B cell (primary cell): ENCODE data around the gene KLHL22. TPM values are rescaled to one million over a fixed set of nuclear protein-coding genes. Genes with fewer than 3 reads are reported as not detected.

ENCODE experiments used
- ATAC-seq: fragments of 200-7000 bp; cut with Tn5 transposase; one replicate; pipeline ENCODE4 v1.10.0; 2021; ENCODE audit warnings: low read depth, mild to moderate bottlenecking, moderate number of reproducible peaks, moderate library complexity
- CTCF ChIA-PET: fragments of 350-600 bp; sonication (Branson Sonifier 250); formaldehyde crosslinking; loops from one replicate; lab custom pipeline; 2021; ENCODE audit warnings: antibody characterized with exemption, inconsistent platforms; lab: Charles Lee
- POLR2A ChIA-PET: fragments of 350-600 bp; sonication (Branson Sonifier 250); formaldehyde crosslinking; loops from one replicate; lab custom pipeline; 2021; ENCODE audit warnings: antibody characterized with exemption; lab: Charles Lee
- DNase-seq: peaks from one replicate; pipeline ENCODE4 v3.0.0; 2013
- H2AFZ ChIP-seq: 2 replicates; pipeline ENCODE4 v1.6.1; 2012; ENCODE audit warnings: mild to moderate bottlenecking, low read depth, low read length; ENCODE audit not compliant: insufficient read depth, poor library complexity, severe bottlenecking
- H3K27ac ChIP-seq, 2 donors: 1 replicate in 1 of 2; 2 replicates in 1 of 2; pipeline ENCODE4 v1.5.1; 2012 to 2013; ENCODE audit warnings: low read length in 2 of 2, mild to moderate bottlenecking in 2 of 2, moderate library complexity in 1 of 2
- H3K27me3 ChIP-seq, 4 experiments: fragments of 200-600 bp in 1 of 4; sonication (generic) in 1 of 4; replicated peaks in 1 of 4; 1 replicate in 2 of 4; 2 replicates in 2 of 4; pipeline versions ENCODE4 v1.6.1 to v1.7.0; 2013 to 2016; ENCODE audit warnings: low read length in 3 of 4, mild to moderate bottlenecking in 2 of 4, mixed read lengths in 1 of 4, moderate library complexity in 1 of 4; ENCODE audit not compliant: insufficient read depth in 4 of 4, control insufficient read depth in 3 of 4; ENCODE audit errors: control extremely low read depth in 1 of 4
- H3K36me3 ChIP-seq, 2 experiments: replicated peaks in 1 of 2; 1 replicate in 1 of 2; 2 replicates in 1 of 2; pipeline versions ENCODE4 v1.6.1 to v1.7.1; 2013; ENCODE audit warnings: low read length in 1 of 2; ENCODE audit not compliant: insufficient read depth in 2 of 2, control insufficient read depth in 1 of 2; ENCODE audit errors: control extremely low read depth in 1 of 2, extremely low read depth in 1 of 2
- H3K4me1 ChIP-seq, 2 donors: fragments of 200-600 bp in 1 of 2; sonication (generic) in 1 of 2; 1 replicate in 1 of 2; 2 replicates in 1 of 2; pipeline versions ENCODE4 v1.5.1 to v1.6.1; 2013 to 2017; ENCODE audit warnings: low read length in 2 of 2; ENCODE audit not compliant: control insufficient read depth in 2 of 2, insufficient read depth in 2 of 2
- H3K4me2 ChIP-seq: replicated peaks from 2 replicates; pipeline ENCODE3; 2012; ENCODE audit warnings: mild to moderate bottlenecking, low read depth, low read length; ENCODE audit not compliant: poor library complexity, severe bottlenecking
- H3K4me3 ChIP-seq, 5 experiments: fragments of 200-600 bp in 1 of 5; sonication (generic) in 1 of 5; 1 replicate in 3 of 5; 2 replicates in 2 of 5; pipeline versions ENCODE4 v1.5.1 to v1.7.0; 2011 to 2016; ENCODE audit warnings: low read length in 4 of 5, mild to moderate bottlenecking in 4 of 5, low read depth in 2 of 5, control low read depth in 1 of 5, moderate library complexity in 1 of 5; ENCODE audit not compliant: insufficient read depth in 1 of 5; ENCODE audit errors: control extremely low read depth in 1 of 5, extremely low read depth in 1 of 5
- H3K79me2 ChIP-seq: fragments of 200-600 bp; sonication (generic); one replicate; pipeline ENCODE4 v1.6.0; 2016; ENCODE audit warnings: low read length; ENCODE audit not compliant: control insufficient read depth, insufficient read depth
- H3K9ac ChIP-seq: fragments of 200-600 bp; sonication (generic); 2 replicates; pipeline ENCODE4 v1.6.1; 2017; ENCODE audit warnings: mild to moderate bottlenecking, low read length, moderate library complexity
- H3K9me3 ChIP-seq, 3 donors: one replicate each; pipeline versions ENCODE4 v1.6.1 to v1.7.1; 2013; ENCODE audit warnings: low read length in 2 of 3; ENCODE audit not compliant: control insufficient read depth in 2 of 3, insufficient read depth in 1 of 3; ENCODE audit errors: control extremely low read depth in 1 of 3
- H4K20me1 ChIP-seq: 2 replicates; pipeline ENCODE4 v1.6.0; 2012; ENCODE audit warnings: mild to moderate bottlenecking, low read length; ENCODE audit not compliant: insufficient read depth, control insufficient read depth, poor library complexity, severe bottlenecking
- H3K27ac Mint-ChIP-seq: one replicate; pipeline ENCODE4 v1.8.0; 2021; ENCODE audit warnings: mixed read lengths
- H3K27me3 Mint-ChIP-seq: one replicate; pipeline ENCODE4 v1.8.0; 2021; ENCODE audit warnings: mixed read lengths
- H3K4me1 Mint-ChIP-seq: one replicate; pipeline ENCODE4 v1.8.0; 2021; ENCODE audit warnings: mixed read lengths
- H3K4me3 Mint-ChIP-seq: one replicate; pipeline ENCODE4 v1.8.0; 2021; ENCODE audit warnings: mixed read lengths
- H3K9me3 Mint-ChIP-seq: one replicate; pipeline ENCODE4 v1.8.0; 2022; ENCODE audit warnings: mixed read lengths; ENCODE audit not compliant: insufficient read depth
- CTCF ChIP-seq: fragments of 200-600 bp; IDR thresholded peaks from one replicate; pipeline ENCODE4 v1.8.0; 2022; ENCODE audit warnings: antibody characterized with exemption, mild to moderate bottlenecking
- EZH2 ChIP-seq: IDR thresholded peaks from 2 replicates; pipeline ENCODE4 v1.6.1; 2012; ENCODE audit warnings: borderline replicate concordance, low read depth, mild to moderate bottlenecking, moderate library complexity, low read length; ENCODE audit not compliant: insufficient read depth, poor library complexity, severe bottlenecking
- WGBS: methylation state at CpG from one replicate; pipeline ENCODE4 v1.1.5; 2013; ENCODE audit warnings: missing lambda C conversion rate; ENCODE audit not compliant: insufficient coverage; 5-methylcytosine and 5-hydroxymethylcytosine counted together
- intact Hi-C: fragments of 100-400 bp; cut with micrococcal nuclease; formaldehyde crosslinking; loops from one replicate; pipeline ENCODE4 v1.10.0; 2022
- polyA plus RNA-seq: library from polyadenylated mRNA; depleted of rRNA; stranded (reverse); fragments of >200 nt; gene quantifications from 2 replicates; pipeline ENCODE4 v1.2.3, GENCODE V29; 2012
- total RNA-seq, 2 donors: library from RNA; stranded (reverse); fragments of 120-200 nt in 1 of 2; gene quantifications; 1 replicate in 1 of 2; 2 replicates in 1 of 2; pipeline versions ENCODE4 v1.2.3 to v1.2.4, GENCODE V29; 2013 to 2022

The KLHL22 gene
- total and polyA plus RNA-seq, 2 donors (not counting 1 experiment from before 2014, with no cell fraction given): 37.0 to 45.6 TPM

DNA sequence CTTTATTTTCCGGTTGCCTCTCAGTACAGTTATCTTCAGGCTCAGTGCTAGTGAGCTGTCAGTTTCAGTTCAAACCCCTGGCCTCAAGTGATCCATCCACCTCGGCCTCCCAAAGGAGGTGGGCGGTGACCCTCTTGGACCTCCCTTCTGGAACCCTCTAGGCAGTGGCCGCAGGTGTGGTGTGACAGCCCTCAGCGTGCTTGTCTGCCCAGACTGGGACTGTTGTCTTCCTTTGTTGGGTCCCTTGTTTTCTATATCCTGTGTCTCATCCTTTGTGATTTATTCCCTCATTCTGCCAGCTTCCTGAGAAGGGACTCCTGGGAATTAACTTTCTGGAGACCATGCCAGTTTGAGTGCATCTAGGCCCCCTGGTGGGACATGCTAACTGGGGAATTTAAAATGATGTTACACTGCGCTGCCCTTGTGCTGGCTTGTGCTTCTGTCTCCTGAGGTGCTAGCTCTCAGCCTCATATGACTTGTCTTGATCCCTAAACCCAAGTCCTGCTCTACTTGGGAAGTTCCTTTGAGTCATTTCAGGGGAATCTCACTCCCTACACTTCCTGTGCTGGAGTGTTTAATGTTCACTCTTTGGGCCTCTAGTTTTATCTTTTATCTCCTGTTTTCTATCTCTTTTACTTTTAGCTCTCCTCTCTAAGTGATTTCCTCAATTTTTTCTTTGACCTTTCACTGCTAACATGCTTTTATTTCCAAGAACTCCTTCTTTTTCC, 31.2 kb upstream of the KLHL22 start:
- no peak for DNase-seq
- H3K4me3 Mint-ChIP-seq: no peak overlapping the region
- 97% methylated on average over 6 of the region's 6 CpGs for WGBS
- H3K4me1 Mint-ChIP-seq: peaks cover 23% of the 10 kb centered on the region
- intact Hi-C loops: no loop called here
- no peaks in the 10 kb centered on the region for H3K9me3 Mint-ChIP-seq
- no peak overlapping the region for H2AFZ ChIP-seq
- no peak overlapping the region for H3K27ac ChIP-seq
- H3K36me3 ChIP-seq: peaks cover 2 to 50% of the 10 kb centered on the region in 2 experiments
- H3K27me3 ChIP-seq: no peaks in the 10 kb centered on the region
- H3K9ac ChIP-seq: no peak overlapping the region
- peaks cover 100% of the 10 kb centered on the region for H3K79me2 ChIP-seq
- peaks cover 99% of the 10 kb centered on the region for H4K20me1 ChIP-seq
- no peaks in the 10 kb centered on the region for H3K9me3 ChIP-seq
- H3K4me1 ChIP-seq: peaks cover 3 to 20% of the 10 kb centered on the region in 2 donors
- CTCF ChIA-PET: interaction anchor here (0.8 kb wide), 1 partner anchor 15 kb away, joined by 3 read pairs; no protein-coding TSS in a partner anchor
- TF ChIP-seq CTCF (no peak), EZH2 (no peak)
- POLR2A ChIA-PET: no interaction called here
- H3K27ac Mint-ChIP-seq: no peak overlapping the region
- H3K27me3 Mint-ChIP-seq: no peaks in the 10 kb centered on the region
- ATAC-seq: no peak
- no peak overlapping the region for H3K4me3 ChIP-seq
- H3K4me2 ChIP-seq: no peak overlapping the region

DNA sequence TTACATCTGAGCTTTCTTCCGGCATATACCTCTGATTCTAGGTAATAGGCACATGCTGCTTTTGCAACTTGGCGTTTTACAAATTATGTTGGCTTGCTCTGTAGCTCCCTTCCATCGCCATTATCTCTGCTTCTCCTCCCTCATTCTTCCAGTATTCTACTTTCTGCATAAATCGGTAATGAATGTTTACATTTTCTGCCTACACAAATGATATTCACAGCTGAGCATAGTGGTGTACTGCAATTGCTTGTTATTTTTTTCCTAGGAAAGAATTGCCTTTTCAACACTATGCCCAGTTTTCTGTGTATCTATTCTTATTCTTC, 30.7 kb upstream of the KLHL22 start:
- no peak for DNase-seq
- Mint-ChIP-seq H3K27me3 (no peaks in the 10 kb centered on the region), H3K9me3 (no peaks in the 10 kb centered on the region), H3K4me1 (peaks cover 23% of the 10 kb centered on the region), H3K4me3 (no peak overlapping the region), H3K27ac (no peak overlapping the region)
- H4K20me1 ChIP-seq: peaks cover 96% of the 10 kb centered on the region
- WGBS: 93% methylated on average over 3 of the region's 4 CpGs
- TF ChIP-seq CTCF (no peak), EZH2 (no peak)
- intact Hi-C loops: no loop called here
- H3K9ac ChIP-seq: no peak overlapping the region
- no peaks in the 10 kb centered on the region for H3K27me3 ChIP-seq
- peaks cover 99% of the 10 kb centered on the region for H3K79me2 ChIP-seq
- H3K4me3 ChIP-seq: no peak overlapping the region
- no peaks in the 10 kb centered on the region for H3K9me3 ChIP-seq
- H3K36me3 ChIP-seq: peaks cover 2 to 47% of the 10 kb centered on the region in 2 experiments
- H3K4me1 ChIP-seq: peaks cover 3 to 20% of the 10 kb centered on the region in 2 donors
- CTCF ChIA-PET: no interaction called here
- H3K4me2 ChIP-seq: no peak overlapping the region
- H2AFZ ChIP-seq: no peak overlapping the region
- POLR2A ChIA-PET: no interaction called here
- no peak overlapping the region for H3K27ac ChIP-seq
- ATAC-seq: no peak
